GM19023 (cell line): ENCODE data around the gene KRT81.
"Not testable (repeated sequence)": the region's sequence is repeated elsewhere in the genome, so short reads cannot be mapped to it uniquely, and the experiment has no call there.

Experiments used
- ATAC-seq: cut with Tn5 transposase; IDR thresholded peaks from one replicate; pipeline ENCODE4 v1.9.1; 2021; ENCODE audit warnings: mild to moderate bottlenecking, moderate library complexity; ENCODE audit not compliant: unreplicated experiment

KRT81 gene

GRCh38 chr12:52244615-52244994 is 46.7 kb downstream of the KRT81 start:
- no peak for ATAC-seq

- ATAC-seq = peak; percentile 93
Observed at GRCh38 chr12:52243856-52244614, 47.3 kb downstream of the KRT81 start.

GRCh38 chr12:52243259-52243855 is 48.0 kb downstream of the KRT81 start:
- no peak for ATAC-seq

- ATAC-seq = no peak
Observed at GRCh38 chr12:52242442-52243258, 48.7 kb downstream of the KRT81 start.

- no peak for ATAC-seq
Observed at GRCh38 chr12:52241205-52241842, 50.0 kb downstream of the KRT81 start.

GRCh38 chr12:52240247-52240646 is 51.1 kb downstream of the KRT81 start:
- ATAC-seq = not testable (repeated sequence)

- ATAC-seq = no peak
Observed at GRCh38 chr12:52239767-52240166, 51.6 kb downstream of the KRT81 start.

GRCh38 chr12:52238916-52239646 is 52.3 kb downstream of the KRT81 start:
- ATAC-seq = no peak

GRCh38 chr12:52238207-52238840 is 53.0 kb downstream of the KRT81 start:
- no peak for ATAC-seq

- ATAC-seq = no peak
Observed at GRCh38 chr12:52236386-52237050, 54.8 kb downstream of the KRT81 start.
